ENCODE measurements around the gene DDAH1.
A peak's percentile ranks its signal among the peaks of the same experiment; 100 is the strongest.

Gene DDAH1

GRCh38 chr1:85404408-85404807 lies 60.6 kb downstream of the DDAH1 start:
- TF ChIP-seq CTCF (IDR thresholded peaks at IDR 0.05), result no peak
- Histone ChIP-seq H3K27ac (peak overlapping the region; percentile 39 to 74), H3K4me3 (no peak overlapping the region)
- DNase-seq (ENCODE audit: low spot score), result no peak

GRCh38 chr1:85398391-85399064 lies 66.4 kb downstream of the DDAH1 start:
- no peak for TF ChIP-seq CTCF (IDR thresholded peaks at IDR 0.05)
- H3K4me3 ChIP-seq, result no peak overlapping the region
- H3K27ac ChIP-seq, result no peak overlapping the region
- DNase-seq (ENCODE audit: low spot score), result no peak

GRCh38 chr1:85397490-85398032 lies 67.4 kb downstream of the DDAH1 start:
- no peak for DNase-seq (ENCODE audit: low spot score)
- no peak for TF ChIP-seq CTCF (IDR thresholded peaks at IDR 0.05)
- H3K4me3 ChIP-seq, result no peak overlapping the region
- H3K27ac ChIP-seq, result no peak overlapping the region

GRCh38 chr1:85396194-85396593 lies 68.8 kb downstream of the DDAH1 start:
- no peak for DNase-seq (ENCODE audit: low spot score)
- no peak overlapping the region for H3K27ac ChIP-seq

GRCh38 chr1:85394130-85394529 lies 70.8 kb downstream of the DDAH1 start:
- Histone ChIP-seq H3K4me3 (no peak overlapping the region), H3K27ac (no peak overlapping the region)
- TF ChIP-seq CTCF (IDR thresholded peaks at IDR 0.05), result no peak
- no peak for DNase-seq (ENCODE audit: low spot score)

More at GRCh38 chr1:85396194-85396593, 68.8 kb downstream of the DDAH1 start:
- TF ChIP-seq CTCF (IDR thresholded peaks at IDR 0.05), result no peak
- H3K4me3 ChIP-seq, result no peak overlapping the region

GRCh38 chr1:85393490-85393889 lies 71.5 kb downstream of the DDAH1 start:
- H3K27ac ChIP-seq, result no peak overlapping the region
- no peak for DNase-seq (ENCODE audit: low spot score)
- no peak for TF ChIP-seq CTCF (IDR thresholded peaks at IDR 0.05)

GRCh38 chr1:85388416-85388815 lies 76.5 kb downstream of the DDAH1 start:
- no peak for TF ChIP-seq CTCF (IDR thresholded peaks at IDR 0.05)
- Histone ChIP-seq H3K27ac (no peak overlapping the region), H3K4me3 (no peak overlapping the region)
- no peak for DNase-seq (ENCODE audit: low spot score)

More at GRCh38 chr1:85393490-85393889, 71.5 kb downstream of the DDAH1 start:
- H3K4me3 ChIP-seq, result no peak overlapping the region
